GM12891 (cell line): ENCODE results near the gene ZXDB.
"Not testable (repeated sequence)": the region's sequence is repeated elsewhere in the genome, so short reads cannot be mapped to it uniquely, and the experiment has no call there.

Source experiments
- PAX5 ChIP-seq: IDR thresholded peaks from 2 replicates; pipeline ENCODE4 v1.6.1; 2011; ENCODE audit warnings: low read length, moderate library complexity, mild to moderate bottlenecking; ENCODE audit not compliant: insufficient read depth, severe bottlenecking
- POLR2A ChIP-seq: IDR thresholded peaks from 2 replicates; pipeline ENCODE4 v1.6.1; 2011; ENCODE audit warnings: low read depth, low read length, control low read depth
- POLR2AphosphoS5 ChIP-seq: IDR thresholded peaks from 2 replicates; pipeline ENCODE4 v1.6.1; 2011; ENCODE audit warnings: low read depth, low read length, control low read depth
- TAF1 ChIP-seq: IDR thresholded peaks from 2 replicates; pipeline ENCODE4 v1.6.1; 2011; ENCODE audit warnings: low read depth, low read length, control low read depth

GRCh38 chrX:57591284-57592159, at the start of gene ZXDB:
- TF ChIP-seq POLR2AphosphoS5, TAF1, POLR2A, PAX5: not testable (repeated sequence)
